SH-SY5Y (cell line): Measurements from ENCODE around the gene GINS3.

Experiments used
- GATA2 ChIP-seq: IDR thresholded peaks from 2 replicates; pipeline ENCODE4 v1.6.1; 2011; ENCODE audit warnings: mild to moderate bottlenecking, low read depth, low read length
- GATA3 ChIP-seq: IDR thresholded peaks from 2 replicates; pipeline ENCODE4 v1.6.1; 2011; ENCODE audit warnings: low read depth, mild to moderate bottlenecking, low read length, moderate library complexity

DNA sequence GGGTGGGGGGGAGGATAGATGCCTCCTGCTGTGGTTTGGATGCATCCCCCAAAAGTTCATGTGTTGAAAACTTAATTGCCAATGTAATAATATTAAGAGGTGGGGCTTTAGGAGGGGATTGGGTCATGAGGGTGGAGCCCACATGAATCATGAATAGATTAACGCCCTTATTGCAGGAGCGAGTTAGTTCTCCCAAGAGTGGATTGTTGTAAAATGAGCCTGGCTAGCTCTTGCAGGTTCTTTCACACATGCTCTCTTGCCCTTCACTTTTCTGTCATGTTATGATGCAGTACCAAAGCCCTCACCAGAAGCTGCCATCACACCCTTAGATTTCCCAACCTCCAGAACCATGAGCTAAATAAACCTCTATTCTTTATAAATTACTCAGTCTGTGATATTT lies 52.0 kb downstream of the GINS3 start:
- TF ChIP-seq GATA2 = no peak
- TF ChIP-seq GATA3 = no peak
